Activated CD4-positive, alpha-beta T cell treated with anti-CD3 and anti-CD28 coated beads, Interleukin-10, Interleukin-2, amounts not matched to agents 100 ng/mL and 50 ng/mL, durations not matched to agents 16 hours and 8 hours (primary cell): ENCODE data around the gene CRYBG2.
"Not testable (repeated sequence)": the region's sequence is repeated elsewhere in the genome, so short reads cannot be mapped to it uniquely, and the experiment has no call there.

Experiments
- DNase-seq: peaks from one replicate; pipeline ENCODE4 v3.0.0-alpha.2; 2020

CRYBG2 gene

DNA sequence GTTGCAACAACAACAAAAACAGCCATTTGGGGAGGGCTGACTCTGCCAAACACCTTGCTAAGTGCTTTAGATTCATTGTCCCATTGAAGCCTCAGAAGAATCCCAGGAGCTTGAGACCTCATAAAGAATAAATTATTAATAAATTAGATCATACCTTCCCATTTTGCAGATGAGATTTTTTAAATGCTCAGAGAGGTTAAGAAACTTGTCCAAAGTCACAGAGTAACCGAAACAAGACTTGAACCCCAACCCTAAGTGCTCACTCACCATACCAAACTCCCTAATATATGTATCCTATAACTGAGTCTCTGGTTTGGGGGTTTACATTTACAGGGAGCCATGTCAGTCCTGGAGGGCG is 3.6 kb downstream of the CRYBG2 start:
- no peak for DNase-seq

DNA sequence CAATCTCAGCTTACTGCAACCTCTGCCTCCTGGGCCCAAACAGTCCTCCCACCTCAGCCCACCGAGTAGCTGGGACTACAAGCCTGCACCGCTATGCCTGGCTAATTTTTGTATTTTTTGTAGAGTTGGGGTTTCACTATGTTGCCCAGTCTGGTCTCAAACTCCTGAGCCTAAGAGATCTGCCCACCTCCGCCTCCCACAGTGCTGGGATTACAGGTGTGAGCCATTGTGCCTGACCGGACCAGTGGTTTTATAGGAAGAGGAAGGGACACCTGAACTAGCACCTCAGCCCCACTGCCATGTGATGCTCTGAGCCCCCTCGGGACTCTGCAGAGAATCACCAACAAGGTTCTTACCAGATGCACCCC is 4.1 kb downstream of the CRYBG2 start:
- DNase-seq = no peak

DNA sequence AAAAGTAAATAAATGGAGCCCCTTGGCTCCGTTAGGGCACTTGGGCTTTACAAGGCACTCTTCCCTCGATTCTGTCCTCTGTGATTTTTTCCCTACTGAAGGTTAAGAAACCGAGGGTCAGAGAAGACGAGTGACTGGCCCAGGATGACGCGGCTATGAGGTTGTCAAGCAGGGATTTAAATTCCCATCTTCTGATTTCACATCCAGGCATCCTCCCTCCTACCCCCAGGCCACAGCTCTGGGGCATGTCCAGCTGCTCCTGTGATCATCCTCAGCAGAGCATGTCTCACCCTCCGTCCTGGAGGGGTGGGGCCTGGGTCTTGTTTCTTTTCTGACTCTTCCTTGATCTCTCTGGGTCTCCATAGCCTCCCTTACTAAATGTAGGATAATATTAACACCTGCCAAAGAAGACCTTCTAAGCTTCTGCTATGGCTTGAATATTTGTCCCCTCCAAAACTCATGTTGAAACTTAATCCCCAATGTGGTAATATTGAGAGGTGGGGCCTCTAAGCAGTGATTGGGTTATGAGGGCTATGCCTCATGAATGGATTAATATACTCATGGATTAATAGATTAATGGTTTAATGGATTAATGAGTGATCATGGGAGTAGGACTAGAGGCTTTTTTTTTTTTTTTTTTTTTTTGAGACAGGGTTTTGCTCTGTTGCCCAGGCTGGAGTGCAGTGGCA is 4.6 kb downstream of the CRYBG2 start:
- no peak for DNase-seq

DNA sequence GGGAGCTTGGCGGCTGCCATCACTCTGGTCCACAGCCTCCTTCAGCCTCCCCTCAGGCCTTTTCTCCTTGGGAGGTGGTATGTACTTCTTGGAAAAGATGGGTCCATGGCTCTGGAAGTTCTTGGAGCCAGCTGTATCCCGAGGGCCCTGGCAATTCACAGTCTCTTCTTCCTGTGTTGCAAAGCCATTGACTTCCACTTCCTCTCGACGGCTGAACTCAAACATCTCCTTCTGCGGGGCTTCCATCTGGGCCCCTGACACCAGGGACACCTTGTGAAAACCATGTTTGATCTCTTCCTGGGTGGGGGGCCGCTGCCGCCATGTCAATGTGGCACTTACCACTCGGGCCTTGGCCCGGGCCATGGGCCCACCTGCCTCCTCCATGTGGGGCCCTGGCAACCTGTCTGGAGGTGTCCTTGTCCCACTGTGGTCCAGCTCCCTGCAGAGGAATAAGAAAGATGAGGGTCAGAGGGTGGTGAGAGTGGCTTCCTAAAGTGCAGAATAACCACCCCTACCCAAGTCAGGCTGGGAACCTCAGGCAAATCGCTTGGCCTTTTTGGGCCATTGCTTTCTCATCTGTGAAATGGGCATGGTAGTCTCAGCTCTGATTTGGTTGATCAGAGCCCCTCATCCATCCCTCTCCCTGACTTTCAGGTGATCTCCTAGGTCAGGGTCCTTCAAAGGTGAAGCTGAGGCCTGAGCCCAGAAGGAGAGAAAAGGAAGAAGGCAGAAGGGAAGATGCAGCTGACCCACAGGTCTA is 7.5 kb downstream of the CRYBG2 start:
- no peak for DNase-seq

DNA sequence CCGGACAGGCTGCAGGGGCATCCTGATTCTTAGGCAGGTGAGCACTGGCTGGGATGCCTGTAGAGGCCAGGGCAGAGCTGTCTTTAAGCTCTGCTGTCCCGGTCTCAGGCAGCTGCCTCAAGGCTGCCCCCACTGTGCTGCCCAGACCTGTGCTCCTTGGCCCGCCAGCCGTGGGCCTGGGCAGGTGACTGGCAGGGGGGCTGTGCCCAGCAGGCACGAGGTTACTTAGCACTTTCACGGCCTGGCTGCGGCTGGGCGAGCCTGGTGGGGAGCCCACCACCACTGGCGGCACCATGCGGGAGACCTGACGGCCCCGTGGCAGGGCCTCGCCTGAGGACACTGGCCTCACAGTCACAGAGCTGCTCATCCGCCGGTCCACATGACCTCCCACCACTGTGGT is 8.2 kb downstream of the CRYBG2 start:
- no peak for DNase-seq

DNA sequence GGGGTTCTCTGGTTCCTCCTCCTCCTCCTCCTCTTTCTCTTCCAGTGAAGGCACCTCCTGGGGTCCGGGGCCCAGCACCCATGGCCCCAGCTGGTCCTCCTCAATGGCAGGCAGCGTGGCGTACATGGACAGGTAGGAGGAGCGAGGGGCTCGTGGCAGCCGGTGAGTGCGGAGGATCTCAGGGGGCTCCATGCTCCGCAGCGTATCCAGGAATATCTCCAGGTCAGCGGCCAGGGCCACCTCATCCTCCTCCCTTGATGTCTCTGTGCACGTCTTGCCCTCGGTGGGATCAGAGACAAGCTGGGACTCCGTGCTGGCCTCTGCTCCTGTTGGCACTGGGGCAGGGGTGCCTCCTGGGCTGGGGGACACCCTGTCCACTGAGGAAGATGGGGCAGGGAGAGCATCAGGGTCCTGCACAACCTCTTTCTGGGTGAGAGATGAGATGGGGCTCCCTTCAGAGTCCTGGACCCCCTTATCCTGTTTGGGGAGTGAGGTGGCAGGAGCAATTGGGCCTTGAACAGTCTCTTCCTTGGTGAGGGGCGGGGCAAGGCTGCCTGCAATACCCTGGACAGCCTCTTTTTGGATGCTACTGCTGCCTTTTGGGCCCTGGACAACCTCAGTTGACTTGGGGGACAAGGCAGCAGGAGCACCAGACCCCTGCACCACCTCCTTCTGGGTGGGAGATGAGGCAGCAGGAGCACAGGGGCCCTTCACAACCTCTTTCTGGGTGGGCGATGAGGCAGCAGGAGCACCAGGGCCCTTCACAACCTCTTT is 9.6 kb downstream of the CRYBG2 start:
- no peak for DNase-seq

DNA sequence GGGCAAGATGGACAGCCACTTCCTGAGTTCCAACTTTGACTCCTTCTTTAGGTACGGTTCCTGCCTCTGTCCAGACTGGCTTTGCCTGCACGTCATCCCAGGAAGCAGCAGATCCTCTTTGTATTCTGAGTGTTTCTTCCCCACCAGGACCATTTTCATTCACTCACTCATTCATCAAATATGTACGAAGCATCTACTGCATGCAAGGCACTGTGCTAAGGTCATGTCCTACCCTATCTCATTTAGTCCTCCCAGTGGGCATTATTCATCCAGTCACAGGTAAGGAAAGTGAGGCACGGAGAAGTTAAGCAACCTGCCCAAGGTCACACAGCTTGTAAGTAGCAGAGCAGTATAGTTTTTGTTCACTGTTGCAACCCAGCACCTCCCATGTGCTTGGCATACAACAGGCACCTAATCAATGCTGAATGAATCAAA is 13.9 kb downstream of the CRYBG2 start:
- DNase-seq = no peak

DNA sequence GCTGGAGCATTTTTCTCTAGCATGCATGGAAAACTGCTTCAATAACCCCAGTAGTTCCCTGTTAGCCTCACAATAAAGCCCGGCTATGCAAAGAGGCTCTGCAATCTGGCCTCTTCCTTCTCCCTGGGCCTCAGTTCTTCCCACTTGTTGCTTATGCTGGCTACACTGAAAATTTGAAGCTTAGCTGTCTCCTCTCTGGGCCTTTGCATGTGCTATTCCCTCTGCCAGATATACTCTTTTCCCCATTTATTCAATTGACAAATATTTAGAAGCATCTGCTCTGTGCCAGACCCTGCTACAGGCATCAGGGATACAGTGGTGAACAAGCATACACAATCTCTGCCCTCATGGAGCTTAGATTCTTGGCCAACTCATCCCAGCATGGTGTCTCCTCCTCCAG is 15.3 kb downstream of the CRYBG2 start:
- no peak for DNase-seq

DNA sequence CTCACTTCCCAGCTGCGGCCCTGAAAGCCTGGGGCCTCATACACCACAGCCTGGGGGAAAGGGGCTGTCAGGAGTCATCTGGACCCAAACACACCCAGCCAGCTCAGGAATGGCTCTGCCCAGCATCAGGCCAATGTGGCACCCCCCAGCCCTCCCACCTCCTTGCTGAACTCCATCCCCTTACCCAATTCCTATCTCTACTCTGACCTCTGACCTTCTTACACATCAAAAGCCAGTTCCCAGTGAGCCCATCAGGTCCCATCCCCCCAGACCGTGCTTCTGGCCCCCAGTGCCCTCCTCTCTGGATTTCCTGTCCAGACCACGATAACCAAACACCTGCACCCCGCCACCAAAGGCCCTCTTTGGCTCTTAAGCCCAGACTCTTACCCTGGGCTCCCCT is 16.3 kb downstream of the CRYBG2 start:
- no peak for DNase-seq

DNA sequence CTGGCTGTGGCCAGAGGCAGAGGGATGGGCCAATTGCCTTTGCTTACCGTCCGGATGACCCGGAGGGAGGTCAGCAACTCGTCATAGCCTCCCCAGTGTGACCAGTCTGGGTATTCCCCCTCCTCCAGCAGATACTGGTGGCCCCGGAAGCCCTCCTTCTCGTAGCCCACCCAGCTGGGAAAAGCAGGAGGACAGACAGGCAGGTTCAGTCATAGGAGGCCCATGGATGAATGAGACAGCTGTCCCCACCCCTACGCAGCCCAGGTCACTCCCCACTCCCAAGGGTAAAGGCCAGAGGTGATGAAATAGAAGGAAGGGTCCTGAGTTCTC is 16.8 kb downstream of the CRYBG2 start:
- no peak for DNase-seq

DNA sequence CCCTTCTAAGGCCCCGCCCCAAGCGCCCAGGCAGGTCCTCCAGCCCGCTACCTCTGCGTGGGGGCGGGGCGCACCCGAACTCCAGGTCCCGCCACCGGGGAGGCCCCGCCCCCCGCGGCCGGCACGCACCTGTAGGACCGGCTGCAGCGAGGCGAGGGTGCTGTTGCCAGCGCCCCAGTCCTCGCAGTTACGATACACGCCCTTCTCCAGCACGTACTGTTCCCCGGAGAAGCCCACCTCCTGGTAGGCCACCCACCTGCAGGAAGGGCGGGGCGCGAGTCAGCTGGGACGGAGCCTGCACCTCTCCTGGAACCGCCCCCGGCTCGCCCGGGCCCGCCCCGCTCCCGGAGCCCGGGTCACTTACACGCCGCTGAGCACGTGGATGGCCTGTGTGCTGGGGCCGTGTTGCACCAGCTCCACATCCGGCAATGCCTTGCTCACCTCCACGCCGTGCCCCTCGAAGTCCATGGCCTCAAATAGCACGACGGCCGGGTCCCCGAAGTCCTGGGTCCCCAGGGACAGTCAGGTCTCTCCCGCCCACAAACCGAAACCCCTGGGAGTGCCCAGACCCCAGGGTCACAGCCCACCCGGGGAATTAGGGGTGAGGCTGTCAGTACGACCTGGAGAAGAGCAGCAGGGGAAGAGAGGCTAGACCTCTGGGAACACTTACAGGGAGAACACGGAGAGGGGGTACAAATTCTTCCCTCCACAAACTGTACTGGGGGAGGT is 17.3 kb downstream of the CRYBG2 start:
- peak; percentile 83 for DNase-seq

DNA sequence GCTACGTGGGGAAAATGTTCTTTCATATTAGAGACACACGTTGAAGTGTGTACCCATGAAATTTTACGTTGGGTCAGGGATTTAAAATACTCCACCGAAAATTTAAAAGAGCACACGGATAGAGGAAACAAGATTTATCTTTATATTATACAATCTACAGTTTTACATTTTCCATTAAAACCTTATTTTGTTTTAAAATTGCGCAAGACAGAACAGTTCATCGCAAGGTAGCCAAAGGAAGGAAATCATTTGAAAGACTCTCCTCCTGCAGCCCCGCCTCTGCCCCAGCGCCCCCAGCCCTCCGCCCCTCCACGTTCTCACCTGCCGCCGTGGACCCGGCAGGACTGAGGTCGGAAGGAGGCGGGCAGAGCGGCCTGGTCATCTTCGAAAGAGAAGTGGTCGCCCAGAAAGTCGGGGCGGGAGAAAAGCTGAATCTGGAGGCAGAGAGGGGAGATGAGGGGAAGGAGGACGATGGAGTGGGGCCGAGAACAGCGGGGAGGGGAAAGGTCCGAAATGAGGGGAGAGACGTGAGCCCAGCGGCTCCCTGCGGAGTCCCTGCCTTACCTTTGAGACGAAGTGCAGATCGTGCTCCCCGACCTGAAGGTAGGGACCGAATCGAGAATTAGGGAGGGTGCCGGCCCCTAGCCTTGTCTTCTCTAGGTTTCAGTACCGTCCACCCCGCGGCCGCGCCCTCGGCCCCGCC is 18.0 kb downstream of the CRYBG2 start:
- DNase-seq = no peak

DNA sequence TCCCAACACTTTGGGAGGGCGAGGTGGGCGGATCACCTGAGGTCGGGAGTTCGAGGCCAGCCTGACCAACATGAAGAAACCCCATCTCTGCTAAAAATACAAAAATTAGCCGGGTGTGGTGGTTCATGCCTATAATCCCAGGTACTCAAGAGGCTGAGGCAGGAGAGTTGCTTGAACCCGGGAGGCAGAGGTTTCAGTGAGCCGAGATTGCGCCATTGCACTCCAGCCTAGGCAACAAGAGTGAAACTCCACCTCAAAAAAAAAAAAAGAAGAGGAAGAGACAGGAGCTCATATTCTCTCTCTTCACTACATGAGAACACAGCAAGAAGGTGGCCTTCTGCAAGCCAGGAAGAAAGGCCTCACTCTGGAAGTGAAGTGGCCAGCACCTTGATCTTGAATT is 20.6 kb downstream of the CRYBG2 start:
- not testable (repeated sequence) for DNase-seq

DNA sequence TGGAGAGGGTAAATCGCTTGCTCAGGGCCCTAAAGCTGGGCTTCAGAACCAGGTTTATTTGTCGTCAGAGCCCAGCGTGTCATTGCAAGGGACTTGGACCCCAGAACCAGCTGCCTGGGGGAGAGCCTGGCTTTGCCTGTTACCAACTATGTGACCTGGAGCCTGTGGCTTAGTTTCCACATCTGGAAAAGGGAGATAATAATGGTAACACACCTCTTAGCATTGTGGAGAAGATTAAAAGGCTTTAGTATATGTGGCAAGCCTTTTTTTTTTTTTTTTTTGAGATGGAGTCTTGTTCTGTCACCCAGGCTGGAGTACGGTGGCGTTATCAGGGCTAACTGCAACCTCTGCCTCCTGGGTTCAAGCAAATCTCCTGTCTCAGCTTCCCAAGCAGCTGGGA is 23.7 kb downstream of the CRYBG2 start:
- no peak for DNase-seq

DNA sequence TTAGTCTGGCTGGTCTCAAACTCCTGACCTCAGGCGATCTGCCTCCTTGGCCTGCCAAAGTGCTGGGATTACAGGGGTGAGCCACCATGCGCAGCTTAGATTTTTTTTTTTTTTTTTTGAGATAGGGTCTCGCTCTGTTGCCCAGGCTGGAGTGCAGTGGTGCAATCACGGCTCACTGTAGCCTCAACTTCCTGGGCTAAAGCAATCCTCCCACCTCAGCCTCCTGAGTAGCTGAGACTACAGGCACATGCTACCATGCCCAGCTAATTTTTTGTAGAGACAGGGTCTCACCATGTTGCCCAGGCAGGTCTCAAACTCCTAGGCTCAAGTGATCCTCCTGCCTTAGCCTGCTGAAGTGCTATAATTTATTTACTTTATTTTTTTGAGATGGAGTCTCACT is 24.6 kb downstream of the CRYBG2 start:
- not testable (repeated sequence) for DNase-seq

DNA sequence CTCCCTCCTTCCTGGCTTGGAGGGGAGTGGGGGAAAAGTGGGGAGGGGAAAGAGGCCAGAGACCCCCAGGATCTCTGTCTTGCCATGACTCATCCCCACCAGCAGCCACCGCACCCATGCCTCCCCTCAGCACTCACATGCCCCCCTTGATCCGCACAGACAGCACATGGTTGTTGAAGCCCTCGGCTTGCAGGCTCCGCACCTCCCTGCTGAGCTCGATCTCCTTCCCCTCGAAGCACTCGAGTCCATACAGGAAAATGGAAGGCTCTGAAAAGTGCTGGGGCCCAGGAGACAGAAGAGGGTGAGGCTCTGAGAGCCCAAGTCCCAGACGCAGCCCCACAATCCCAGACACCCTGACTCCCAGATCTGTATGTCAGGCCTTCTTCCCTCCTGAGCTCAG is 25.3 kb downstream of the CRYBG2 start:
- DNase-seq = no peak

DNA sequence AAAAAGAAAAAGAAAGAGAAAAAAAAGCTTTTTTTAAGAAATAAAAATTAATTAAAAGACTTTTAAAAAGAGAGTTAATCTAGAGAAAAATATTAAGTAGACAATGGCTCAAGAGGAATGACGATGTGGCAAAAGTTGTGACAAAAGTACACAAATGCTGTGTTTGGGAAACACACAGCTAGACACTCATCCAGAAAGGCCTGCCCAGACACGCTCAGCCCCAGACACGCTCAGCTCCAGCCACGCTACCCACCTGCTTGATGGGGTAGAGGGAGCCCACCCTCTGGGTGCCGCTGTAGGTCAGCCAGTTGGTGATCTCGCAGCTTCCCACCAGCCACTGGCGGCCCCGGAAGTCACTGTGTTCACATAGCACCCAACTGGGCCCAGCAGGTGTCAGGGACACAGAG is 26.0 kb downstream of the CRYBG2 start:
- DNase-seq = no peak

DNA sequence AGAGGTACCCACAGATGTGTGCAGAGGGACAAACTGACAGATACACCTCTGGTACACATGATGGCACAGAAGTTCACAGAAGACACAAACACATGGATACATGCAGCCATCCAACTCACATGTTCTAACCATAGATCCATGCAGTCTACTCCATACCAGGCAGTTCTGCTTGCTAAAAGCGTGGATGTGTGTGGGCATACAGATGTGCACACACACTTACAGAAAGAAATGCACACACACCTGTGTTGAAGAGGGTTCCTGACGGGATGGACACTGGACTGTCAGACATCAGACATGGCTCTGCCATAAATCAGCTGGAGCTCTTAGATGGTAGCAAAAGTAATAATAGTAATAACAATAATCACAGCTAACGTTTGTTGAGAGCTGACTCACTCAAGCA is 29.4 kb downstream of the CRYBG2 start:
- DNase-seq = no peak

DNA sequence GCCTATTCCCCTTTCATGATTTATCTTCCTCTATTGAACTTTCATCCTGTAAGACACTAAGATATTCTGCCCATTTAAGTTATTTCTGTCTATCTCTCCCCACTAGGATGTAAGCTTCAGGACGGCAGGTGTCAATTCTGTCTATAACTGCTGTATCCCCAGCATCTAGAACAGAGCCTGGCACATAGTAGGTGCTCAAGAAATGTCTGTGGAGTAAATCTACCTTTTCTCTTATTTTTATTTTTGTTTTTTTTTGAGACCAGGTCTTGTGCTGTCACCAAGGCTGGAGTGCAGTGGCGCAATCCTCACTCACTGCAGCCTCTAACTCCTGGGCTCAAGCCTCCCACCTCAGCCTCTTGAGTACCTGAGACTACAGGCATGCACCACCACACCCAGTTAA is 30.5 kb downstream of the CRYBG2 start:
- DNase-seq = no peak

DNA sequence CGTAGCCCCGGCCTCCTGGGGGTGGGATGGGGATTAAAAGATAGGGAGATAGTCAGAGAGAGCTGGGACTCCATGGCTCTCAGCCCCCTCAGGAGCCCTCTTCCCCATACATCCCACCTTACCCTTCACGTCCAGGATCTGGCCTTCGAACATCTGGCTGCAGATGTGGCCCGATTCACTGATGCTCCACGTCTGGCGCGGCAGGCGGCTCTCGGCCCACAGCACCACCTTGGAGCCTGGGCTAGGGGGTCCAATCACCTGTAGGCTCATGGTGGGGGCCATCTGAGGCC is 31.9 kb downstream of the CRYBG2 start:
- DNase-seq = no peak

DNA sequence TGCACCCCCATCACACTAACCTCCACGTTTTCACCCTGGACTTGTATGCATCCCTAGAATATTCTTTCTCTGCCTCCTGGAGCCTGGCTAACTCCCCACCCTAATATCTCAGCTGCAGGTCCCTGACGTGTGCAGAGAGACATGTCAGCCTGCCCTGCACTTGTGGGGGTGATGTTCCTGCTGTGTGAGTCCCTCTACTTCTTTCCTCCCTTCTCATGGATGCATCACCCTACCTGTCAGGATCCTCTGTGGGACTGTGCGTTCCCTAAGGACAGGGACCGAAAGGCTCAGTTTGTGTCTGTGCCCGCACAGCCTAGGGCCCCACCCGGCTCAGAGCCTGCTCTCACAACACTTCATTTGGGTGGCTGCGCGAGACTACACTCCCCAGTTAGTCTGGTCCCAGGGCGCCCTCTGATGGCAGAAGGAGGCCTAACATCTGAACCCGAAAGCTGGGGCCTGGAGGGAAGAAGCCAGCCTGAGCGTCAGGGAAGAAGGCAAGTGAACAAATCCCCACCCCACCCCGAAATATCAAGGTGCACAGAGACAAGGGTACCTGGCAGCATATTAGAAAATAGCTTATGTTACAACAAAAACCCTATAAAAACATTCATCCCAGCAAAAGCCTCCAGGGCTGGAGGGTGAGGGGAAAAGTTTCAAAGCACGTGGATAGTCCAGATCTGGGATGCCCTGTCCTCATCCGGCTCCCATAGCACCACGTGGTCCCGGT is 32.5 kb downstream of the CRYBG2 start:
- DNase-seq = peak; percentile 95

DNA sequence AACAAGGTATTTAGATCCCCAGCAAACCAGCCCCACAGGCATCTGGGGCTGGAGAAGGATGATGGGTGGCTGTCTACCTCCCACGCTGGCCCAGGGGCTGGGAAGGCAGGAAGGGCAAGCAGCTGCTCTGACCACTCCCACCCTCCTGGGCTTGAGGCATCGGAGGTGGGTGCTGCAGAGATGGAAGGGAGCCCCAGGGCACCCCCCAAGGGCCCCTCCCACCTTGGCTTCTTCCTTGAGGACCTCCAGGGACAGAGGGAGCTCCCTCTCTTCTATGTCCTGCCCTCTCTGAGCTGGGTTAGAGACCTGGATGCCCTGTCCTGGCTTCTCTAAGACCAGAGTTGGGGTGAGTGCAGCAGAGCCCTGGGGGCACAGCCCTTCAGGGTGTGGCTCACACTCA is 33.0 kb downstream of the CRYBG2 start:
- DNase-seq = no peak
